Coronary artery (tissue), 2 donors: ENCODE measurements around the gene C4B.
"Not testable (repeated sequence)": the region's sequence is repeated elsewhere in the genome, so short reads cannot be mapped to it uniquely, and the experiment has no call there.

Source experiments
- DNase-seq: peaks from one replicate; pipeline ENCODE4 v3.0.0-alpha.2; 2017; ENCODE audit warnings: low spot score
- H3K27ac ChIP-seq, 2 donors: fragments of 200-600 bp; sonication (generic); one replicate each; pipeline ENCODE4 v1.5.1; 2016 to 2019
- H3K4me3 ChIP-seq: fragments of 200-600 bp; sonication (generic); 2 replicates; pipeline ENCODE4 v1.5.1; 2016; ENCODE audit warnings: mild to moderate bottlenecking, moderate library complexity
- TF ChIP-seq, protein P1 (sequence below): fragments of 200-600 bp; sonication (generic); IDR thresholded peaks from one replicate; pipeline ENCODE4 v1.5.1; 2019; ENCODE audit warnings: antibody characterized with exemption

C4B gene

DNA sequence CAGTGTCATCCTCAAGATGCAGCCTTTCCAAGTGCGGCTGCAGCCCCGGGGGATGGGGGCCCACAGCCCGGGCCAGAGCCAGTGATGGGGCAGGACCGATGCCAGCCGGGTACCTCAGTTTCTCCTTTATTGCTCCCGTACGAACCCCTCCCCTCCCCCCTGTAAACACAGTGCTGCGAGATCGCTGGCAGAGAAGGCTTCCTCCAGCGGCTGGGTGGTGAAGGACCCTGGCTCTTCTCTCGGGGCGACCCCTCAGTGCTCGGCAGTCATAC lies 26.4 kb downstream of the C4B start:
- not testable (repeated sequence) for DNase-seq, H3K4me3 ChIP-seq, H3K27ac ChIP-seq

DNA sequence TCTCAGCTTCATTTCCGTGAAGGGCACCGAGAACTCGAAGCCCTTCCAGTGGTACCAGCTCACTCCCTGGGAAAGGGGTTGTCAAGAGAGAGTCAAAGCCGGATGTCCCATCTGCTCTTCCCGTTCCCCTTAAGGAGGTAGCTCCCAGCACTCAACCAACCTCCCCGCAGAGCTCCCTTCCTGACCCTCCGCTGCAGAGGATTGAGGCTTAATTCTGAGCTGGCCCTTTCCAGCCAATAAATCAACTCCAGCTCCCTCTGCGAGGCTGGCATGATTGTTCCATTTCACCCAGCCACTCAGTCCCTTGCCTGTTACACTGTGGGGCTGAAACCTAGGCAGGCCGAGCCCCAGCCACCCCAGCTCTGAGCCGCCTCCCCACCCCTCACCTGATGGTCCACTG lies 26.8 kb downstream of the C4B start:
- DNase-seq, H3K4me3 ChIP-seq, H3K27ac ChIP-seq: not testable (repeated sequence)

DNA sequence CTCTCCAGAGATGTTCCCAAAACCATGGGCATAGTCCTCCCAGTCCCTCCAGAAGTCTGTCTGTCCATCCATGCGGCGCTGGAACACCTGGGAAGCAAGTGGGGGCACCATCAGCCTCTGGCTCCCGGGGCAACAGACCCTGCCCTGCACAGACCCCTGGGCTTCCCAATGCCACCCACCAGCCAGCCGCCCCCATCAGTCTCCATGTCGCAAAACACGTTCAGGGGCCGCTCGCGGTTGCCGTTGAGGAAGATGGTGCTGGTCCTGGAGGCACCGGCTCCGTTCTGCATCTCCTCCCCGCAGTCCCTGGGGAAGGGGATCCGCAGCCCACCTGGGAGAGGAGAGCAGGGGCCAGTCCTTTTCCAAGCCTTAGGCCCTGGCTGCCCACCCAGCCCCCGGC lies 27.7 kb downstream of the C4B start:
- not testable (repeated sequence) for H3K4me3 ChIP-seq, H3K27ac ChIP-seq, DNase-seq

DNA sequence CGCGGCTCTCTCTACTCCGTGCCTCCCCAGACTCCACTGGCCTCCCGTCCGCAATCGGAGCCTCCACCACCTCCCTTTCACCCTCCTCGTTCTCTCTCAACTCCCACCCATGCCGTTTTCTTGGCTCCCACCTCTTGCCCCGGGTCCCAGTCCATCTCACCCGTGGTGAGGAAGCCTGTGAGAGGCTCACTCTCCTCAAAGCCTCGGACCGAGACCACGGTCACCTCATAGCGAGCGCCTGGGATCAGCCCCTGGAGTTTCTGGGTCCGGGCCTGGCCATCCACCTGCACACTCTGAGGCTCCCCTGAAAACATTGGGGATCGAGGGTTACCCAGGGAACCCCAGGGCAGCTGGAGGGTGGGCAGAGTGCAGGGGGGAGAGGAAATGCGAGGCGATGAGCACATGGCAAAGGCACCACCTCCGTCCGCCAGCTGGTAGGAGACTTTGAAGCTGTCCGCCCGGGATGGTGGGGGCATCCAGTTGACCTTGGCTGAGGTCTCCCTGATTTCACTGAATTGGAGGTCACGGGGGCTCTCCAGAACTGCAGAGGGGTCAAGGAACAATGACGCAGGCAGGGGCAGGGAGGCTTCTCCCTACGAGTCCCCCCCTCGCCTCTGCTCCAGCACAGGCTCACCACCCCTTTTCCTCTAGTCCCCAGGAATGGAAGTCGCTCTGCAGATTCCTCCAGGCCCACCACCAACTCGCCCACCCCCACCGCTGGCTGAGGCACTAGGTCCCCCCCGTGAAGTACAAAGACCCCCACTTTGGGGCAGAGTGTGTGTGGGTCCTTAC lies 29.2 kb downstream of the C4B start:
- H3K27ac ChIP-seq, DNase-seq, H3K4me3 ChIP-seq: not testable (repeated sequence)

DNA sequence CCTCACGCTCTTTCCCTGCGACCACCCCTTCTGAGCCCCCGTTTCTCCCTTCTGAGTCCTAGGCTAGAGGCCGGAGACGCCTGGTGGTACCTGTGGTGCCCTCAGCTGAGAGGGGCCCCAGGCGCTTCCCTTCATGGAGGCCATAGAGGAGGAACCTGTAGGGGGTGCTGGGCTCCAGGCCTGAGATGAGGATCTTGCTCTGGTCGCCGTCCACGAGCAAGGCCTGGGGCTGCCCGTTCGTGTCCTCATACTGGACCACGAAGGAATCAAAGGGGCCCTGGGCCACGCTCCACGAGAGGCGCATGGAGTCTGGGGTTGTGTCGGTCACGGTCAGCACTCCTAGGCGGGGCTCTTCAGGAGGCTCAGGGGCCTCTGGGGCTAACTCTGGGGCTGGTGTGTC lies 30.3 kb downstream of the C4B start:
- H3K27ac ChIP-seq, H3K4me3 ChIP-seq, DNase-seq: not testable (repeated sequence)

DNA sequence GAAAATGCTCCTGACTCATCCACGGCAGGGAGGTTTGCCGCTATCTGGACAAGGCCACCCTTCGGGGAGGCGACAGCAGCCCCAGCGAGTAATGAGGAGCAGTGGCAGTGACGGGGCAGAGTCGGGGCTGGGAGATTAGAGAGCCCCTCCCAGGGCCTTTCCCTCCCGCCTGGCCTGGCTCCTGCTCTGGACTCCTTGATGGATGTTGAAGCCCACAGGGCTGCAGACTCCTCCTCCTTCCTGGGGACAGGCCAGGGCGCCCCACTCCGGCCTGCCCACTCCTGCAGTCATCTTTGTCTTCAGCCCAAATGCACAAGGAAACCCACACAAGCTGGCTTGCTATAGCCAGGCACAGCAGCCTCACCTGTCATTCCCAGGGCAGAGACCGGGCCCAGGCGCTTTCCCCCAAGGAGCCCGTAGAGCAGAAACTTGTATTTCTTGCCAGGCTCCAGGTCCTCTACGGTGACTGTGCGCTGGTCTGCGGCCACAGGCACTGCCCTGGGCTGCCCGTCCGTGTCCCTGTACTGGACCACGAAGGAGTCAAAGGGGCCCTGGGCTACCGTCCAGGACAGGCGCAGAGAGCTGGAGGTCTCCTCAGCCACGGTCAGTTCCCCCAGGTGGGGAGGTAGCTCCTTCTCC lies 31.3 kb downstream of the C4B start:
- peak overlapping the region; percentile 49 to 91 for H3K27ac ChIP-seq
- DNase-seq: no peak
- no peak overlapping the region for H3K4me3 ChIP-seq
- TF ChIP-seq, protein P1, sequence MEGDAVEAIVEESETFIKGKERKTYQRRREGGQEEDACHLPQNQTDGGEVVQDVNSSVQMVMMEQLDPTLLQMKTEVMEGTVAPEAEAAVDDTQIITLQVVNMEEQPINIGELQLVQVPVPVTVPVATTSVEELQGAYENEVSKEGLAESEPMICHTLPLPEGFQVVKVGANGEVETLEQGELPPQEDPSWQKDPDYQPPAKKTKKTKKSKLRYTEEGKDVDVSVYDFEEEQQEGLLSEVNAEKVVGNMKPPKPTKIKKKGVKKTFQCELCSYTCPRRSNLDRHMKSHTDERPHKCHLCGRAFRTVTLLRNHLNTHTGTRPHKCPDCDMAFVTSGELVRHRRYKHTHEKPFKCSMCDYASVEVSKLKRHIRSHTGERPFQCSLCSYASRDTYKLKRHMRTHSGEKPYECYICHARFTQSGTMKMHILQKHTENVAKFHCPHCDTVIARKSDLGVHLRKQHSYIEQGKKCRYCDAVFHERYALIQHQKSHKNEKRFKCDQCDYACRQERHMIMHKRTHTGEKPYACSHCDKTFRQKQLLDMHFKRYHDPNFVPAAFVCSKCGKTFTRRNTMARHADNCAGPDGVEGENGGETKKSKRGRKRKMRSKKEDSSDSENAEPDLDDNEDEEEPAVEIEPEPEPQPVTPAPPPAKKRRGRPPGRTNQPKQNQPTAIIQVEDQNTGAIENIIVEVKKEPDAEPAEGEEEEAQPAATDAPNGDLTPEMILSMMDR: no peak

DNA sequence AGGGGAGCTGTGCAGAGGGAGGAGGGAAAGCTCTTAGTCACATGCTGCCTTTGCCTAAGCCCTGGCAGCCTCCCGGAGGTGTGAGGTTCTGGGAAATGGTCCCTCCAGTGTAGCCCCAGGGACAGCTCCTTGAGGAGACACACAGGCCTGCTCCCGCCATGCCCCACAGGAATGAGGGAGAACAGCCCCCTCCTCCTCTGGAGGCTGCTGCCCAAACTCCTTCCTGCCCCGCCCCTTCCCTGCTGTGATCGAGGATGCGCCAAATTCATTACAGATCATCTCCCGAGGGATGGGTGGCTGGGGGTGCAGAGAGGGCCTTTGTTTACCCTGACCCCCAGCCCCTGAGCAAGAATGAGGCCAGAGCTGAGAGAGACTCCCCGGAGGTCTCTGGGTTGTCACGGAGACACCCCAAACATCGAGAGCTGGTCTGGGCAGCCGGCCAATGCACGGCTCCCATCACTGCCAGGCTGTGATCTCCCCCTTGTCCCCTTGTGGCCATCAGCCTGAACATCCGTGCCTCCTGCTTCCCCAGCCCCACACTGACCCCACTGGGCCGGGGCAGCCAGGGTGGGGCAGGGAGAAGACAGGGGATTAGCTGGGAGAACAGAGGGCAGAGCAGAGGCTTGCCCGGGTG lies 32.0 kb downstream of the C4B start:
- TF ChIP-seq, protein P1: no peak
- DNase-seq: no peak
- Histone ChIP-seq H3K27ac (peak overlapping the region; percentile 49 to 91), H3K4me3 (no peak overlapping the region)

DNA sequence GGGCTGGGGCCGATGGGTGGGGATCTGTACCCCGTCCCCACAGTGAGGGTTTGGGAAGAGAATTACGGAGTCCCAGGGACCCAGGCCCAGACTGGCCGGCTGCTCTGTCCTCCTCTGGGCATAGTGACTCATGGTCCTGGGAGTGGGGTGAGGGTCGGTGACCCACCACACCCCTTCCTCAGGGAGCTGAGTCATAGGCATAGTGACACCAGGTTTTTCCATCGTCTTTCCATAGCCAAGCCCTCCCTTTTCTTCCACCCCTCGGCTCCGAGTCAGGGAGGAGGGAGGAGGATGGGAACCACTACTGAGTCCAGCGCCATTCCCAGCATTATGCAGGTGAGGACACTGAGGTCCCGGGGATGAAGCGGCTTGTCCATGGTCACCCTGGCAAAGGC lies 32.5 kb downstream of the C4B start:
- no peak overlapping the region for H3K4me3 ChIP-seq
- TF ChIP-seq, protein P1: no peak
- peak; percentile 87 for DNase-seq
- peak overlapping the region; percentile 49 to 91 for H3K27ac ChIP-seq

DNA sequence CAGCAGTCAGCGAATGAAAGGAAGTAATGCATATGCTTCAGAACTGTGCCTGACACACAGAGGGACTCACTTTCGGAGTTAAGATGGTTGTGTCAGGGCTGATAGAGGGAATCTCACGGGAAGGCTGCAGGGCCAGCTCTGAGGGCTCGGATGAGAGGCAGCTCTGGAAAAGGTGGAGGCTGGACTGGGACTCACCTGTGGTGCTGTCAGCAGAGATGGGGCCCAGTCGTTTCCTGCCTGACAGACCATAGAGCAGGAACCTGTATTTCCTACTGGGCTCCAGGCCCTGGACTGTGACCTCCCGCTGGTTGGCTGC lies 32.9 kb downstream of the C4B start:
- no peak for DNase-seq
- Histone ChIP-seq H3K27ac (peak overlapping the region; percentile 49 to 91), H3K4me3 (no peak overlapping the region)
- TF ChIP-seq, protein P1: no peak
